ENCODE results near the gene UBTD2.

DNA sequence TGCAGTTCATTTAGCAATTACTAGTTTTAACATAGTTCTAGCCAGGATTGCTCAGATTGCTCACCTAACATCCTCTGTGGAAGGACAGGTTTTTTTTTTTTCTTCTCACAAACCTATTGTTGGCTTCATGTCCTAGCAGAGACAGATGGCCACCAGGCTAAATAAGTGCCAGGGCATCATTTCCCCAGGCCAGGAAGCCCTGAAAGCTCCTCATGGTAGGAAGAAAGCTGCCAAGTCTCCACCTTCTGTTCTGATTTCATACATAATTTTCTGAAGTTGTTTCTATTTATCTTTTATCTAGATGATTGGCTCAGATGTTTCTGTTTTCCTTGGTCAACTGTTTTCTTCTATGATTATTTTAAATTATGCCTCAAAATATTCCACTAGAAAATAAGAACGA is 58.6 kb downstream of the UBTD2 start:
- TF ChIP-seq, protein P1, sequence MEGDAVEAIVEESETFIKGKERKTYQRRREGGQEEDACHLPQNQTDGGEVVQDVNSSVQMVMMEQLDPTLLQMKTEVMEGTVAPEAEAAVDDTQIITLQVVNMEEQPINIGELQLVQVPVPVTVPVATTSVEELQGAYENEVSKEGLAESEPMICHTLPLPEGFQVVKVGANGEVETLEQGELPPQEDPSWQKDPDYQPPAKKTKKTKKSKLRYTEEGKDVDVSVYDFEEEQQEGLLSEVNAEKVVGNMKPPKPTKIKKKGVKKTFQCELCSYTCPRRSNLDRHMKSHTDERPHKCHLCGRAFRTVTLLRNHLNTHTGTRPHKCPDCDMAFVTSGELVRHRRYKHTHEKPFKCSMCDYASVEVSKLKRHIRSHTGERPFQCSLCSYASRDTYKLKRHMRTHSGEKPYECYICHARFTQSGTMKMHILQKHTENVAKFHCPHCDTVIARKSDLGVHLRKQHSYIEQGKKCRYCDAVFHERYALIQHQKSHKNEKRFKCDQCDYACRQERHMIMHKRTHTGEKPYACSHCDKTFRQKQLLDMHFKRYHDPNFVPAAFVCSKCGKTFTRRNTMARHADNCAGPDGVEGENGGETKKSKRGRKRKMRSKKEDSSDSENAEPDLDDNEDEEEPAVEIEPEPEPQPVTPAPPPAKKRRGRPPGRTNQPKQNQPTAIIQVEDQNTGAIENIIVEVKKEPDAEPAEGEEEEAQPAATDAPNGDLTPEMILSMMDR (IDR thresholded peaks at IDR 0.05) = no peak
- no peak for TF ChIP-seq EZH2 (IDR thresholded peaks at IDR 0.05; ENCODE audit: borderline replicate concordance, insufficient read depth, low read depth, low read length, poor library complexity, severe bottlenecking)

Measured in B cell (primary cell).